C4-2B (cell line): ENCODE data around the gene ARID2.

Experiments
- H3K27ac ChIP-seq: fragments of 450-650 bp; 2 replicates; pipeline ENCODE4 v1.5.1; 2017
- ZFX ChIP-seq: fragments of 450-650 bp; IDR thresholded peaks from 2 replicates; pipeline ENCODE4 v1.6.1; 2017
- TF ChIP-seq, protein P1 (sequence below): fragments of 450-650 bp; conservative IDR thresholded peaks from 2 replicates; pipeline ENCODE4 v1.5.1; 2017; ENCODE audit warnings: mild to moderate bottlenecking

The ARID2 gene

DNA sequence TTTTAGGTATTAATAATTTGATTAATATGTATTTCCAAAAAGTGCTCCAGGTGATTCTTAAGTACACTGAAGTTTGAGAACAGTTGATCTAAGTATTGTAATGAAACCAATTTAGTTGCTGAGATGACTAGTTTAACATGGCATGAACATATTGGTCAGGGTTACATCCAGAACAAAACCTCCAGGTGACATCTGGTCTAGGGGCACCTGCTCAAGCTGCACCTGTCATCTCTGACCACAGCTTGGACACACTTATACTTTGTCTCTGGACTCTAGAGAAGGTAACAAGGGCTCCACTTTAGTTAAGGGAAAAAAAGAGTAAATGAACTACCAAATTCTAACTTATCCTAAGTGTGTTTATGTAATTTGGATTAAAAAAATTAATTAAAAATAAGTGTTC is 8.1 kb downstream of the ARID2 start:
- H3K27ac ChIP-seq, result no peak overlapping the region
- TF ChIP-seq, protein P1, sequence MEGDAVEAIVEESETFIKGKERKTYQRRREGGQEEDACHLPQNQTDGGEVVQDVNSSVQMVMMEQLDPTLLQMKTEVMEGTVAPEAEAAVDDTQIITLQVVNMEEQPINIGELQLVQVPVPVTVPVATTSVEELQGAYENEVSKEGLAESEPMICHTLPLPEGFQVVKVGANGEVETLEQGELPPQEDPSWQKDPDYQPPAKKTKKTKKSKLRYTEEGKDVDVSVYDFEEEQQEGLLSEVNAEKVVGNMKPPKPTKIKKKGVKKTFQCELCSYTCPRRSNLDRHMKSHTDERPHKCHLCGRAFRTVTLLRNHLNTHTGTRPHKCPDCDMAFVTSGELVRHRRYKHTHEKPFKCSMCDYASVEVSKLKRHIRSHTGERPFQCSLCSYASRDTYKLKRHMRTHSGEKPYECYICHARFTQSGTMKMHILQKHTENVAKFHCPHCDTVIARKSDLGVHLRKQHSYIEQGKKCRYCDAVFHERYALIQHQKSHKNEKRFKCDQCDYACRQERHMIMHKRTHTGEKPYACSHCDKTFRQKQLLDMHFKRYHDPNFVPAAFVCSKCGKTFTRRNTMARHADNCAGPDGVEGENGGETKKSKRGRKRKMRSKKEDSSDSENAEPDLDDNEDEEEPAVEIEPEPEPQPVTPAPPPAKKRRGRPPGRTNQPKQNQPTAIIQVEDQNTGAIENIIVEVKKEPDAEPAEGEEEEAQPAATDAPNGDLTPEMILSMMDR, result no peak
- no peak for TF ChIP-seq ZFX

DNA sequence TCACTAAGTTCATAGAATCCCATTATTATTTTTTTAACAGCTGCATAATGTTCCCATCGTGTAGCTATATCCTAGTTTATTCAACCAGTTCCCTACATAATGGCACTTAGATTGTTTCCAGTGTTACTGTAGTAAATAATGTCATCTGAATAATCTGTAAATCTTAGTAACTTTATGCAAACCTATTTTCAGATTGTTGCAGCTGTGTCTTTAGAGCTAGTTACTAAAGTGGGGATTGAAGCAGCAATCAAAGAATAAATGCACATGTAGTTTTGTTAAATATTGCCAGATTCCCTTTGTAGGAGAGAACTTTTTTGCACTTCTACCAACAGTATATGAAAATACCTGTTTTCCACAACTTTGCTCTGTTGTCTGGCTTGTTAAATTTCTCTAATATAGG is 13.1 kb downstream of the ARID2 start:
- peak overlapping the region; percentile 91 for H3K27ac ChIP-seq
- TF ChIP-seq ZFX, result no peak
- TF ChIP-seq, protein P1, result no peak

DNA sequence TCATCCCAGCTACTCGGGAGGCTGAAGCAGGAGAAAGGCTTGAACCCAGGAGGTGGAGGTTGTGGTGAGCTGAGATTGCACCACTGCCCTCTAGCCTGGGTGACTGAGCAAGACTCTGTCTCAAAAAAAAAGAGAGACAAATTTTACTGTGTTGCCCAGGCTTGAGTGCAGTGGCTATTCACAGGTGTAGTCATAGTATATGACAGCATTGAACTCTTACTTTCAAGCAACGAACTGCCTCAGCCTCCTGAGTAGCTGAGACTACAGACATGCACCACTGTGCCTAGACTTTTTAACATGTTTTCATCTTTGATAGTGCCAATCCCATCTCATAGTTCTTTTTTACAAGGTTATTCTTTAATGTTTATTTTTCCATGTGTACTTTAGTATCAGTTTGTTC is 13.7 kb downstream of the ARID2 start:
- TF ChIP-seq ZFX, result no peak
- TF ChIP-seq, protein P1, result peak; percentile 22

DNA sequence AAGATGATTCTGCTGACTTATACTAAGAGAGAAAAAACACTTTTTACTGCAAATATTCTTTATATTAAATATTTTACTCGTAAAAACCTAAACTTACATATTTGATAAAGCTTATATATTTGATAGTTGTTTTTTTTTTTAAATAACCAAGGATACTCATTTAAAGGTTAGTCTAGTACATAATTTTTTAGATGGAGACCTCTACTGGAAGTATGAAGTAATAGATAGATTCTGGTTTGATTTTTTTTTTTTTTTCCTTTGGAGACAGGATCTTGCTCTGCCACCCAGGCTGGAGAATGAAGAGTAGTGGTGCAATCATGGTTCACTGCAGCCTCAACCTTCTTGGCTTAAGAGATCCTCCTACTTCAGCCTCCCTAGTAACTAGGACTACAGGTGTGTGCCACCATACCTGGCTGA is 16.4 kb downstream of the ARID2 start:
- no peak for TF ChIP-seq ZFX
- TF ChIP-seq, protein P1, result peak; percentile 64
- peak overlapping the region; percentile 17; the same call in 1 of the 2 replicates for H3K27ac ChIP-seq

More for the DNA sequence above, 13.7 kb downstream of the ARID2 start:
- peak overlapping the region; percentile 91 for H3K27ac ChIP-seq

DNA sequence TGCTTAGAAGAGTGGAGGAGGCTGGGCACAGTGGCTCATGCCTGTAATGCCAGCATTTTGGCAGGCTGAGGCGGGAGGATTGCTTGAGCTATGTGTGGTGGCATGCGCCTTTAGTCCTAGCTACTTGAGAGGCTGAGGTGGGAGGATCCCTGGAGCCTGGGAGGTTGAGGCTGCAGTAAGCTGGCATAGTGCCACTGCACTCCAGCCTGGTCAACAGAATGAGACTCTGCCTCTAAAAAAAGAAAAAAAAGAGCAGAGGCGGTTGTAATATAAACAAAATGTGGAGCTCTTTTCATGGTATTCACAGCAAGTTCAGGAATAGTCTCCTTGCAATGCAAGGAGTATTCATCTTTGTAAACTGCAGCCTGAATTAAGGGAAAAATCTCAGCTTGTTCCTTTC is 27.2 kb downstream of the ARID2 start:
- TF ChIP-seq ZFX, result no peak
- TF ChIP-seq, protein P1, result no peak

DNA sequence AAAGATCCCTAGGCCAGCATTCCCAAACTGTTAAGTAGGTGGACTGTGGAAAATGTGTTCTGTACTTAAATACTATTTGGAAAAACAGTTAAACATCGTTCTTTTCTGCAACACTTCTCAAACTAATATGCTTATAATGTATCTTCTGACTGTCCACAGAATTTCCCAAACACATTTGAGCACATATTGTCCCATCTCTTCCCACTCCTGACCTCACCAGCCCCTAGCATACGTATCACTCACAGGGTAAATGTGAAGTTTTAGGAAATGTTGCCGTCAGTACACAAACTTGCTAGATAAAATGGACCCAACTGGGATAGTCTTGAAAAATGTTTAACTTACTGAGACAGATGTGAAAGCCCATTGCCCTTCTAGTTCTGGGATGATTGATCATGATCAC is 27.7 kb downstream of the ARID2 start:
- no peak overlapping the region for H3K27ac ChIP-seq
- no peak for TF ChIP-seq ZFX
- TF ChIP-seq, protein P1, result no peak

More for the DNA sequence above, 27.2 kb downstream of the ARID2 start:
- no peak overlapping the region for H3K27ac ChIP-seq

DNA sequence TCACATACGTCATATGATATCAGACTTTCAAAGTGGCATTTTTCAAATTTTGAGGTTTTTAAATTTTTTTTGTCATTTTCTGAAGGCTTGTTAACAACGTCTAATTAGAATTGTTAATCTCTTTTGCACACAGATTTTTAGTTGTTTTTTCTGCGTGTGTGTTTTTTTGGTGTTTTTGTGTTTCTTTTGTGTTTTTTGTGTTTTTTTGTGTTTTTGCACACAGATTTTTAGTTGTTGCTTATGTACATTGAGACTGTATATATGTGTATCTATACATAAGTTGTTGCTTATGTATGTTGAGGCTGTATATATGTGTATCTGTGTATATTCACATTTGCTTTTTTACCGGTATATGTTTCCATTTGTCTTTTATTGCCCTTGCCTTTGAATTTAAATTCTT is 30.8 kb downstream of the ARID2 start:
- TF ChIP-seq ZFX, result no peak
- TF ChIP-seq, protein P1, result no peak
- H3K27ac ChIP-seq, result no peak overlapping the region
